Embryonic facial prominence (tissue), 1 donor: ENCODE results near the gene GET4.
A peak's percentile ranks its signal among the peaks of the same experiment; 100 is the strongest.
"Not testable (repeated sequence)": the region's sequence is repeated elsewhere in the genome, so short reads cannot be mapped to it uniquely, and the experiment has no call there.

Experiments
- DNase-seq: peaks from one replicate; pipeline ENCODE4 v3.0.0-alpha.2; 2016; ENCODE audit errors: extremely low spot score

Gene GET4

GRCh38 chr7:869348-869747 is 7.0 kb upstream of the GET4 start:
- DNase-seq = no peak

GRCh38 chr7:871900-872537 is 4.3 kb upstream of the GET4 start:
- no peak for DNase-seq

- DNase-seq = not testable (repeated sequence)
Measured at GRCh38 chr7:872685-873084, 3.7 kb upstream of the GET4 start.

- DNase-seq = no peak
Measured at GRCh38 chr7:873367-874002, 2.9 kb upstream of the GET4 start.

GRCh38 chr7:874031-874749 is 2.2 kb upstream of the GET4 start:
- no peak for DNase-seq

- no peak for DNase-seq
Measured at GRCh38 chr7:875051-875450, 1.3 kb upstream of the GET4 start.

- no peak for DNase-seq
Measured at GRCh38 chr7:875476-876076, 778 bp upstream of the GET4 start.

- DNase-seq = peak; percentile 25
Measured at GRCh38 chr7:876972-877311, 588 bp downstream of the GET4 start.

- no peak for DNase-seq
Measured at GRCh38 chr7:877312-878232, 1.2 kb downstream of the GET4 start.

- DNase-seq = no peak
Measured at GRCh38 chr7:879093-879492, 2.7 kb downstream of the GET4 start.

GRCh38 chr7:879706-880105 is 3.4 kb downstream of the GET4 start:
- DNase-seq = no peak

- DNase-seq = no peak
Measured at GRCh38 chr7:880450-880849, 4.1 kb downstream of the GET4 start.

GRCh38 chr7:881441-882234 is 5.3 kb downstream of the GET4 start:
- no peak for DNase-seq

- DNase-seq = no peak
Measured at GRCh38 chr7:882336-883035, 6.1 kb downstream of the GET4 start.

- DNase-seq = no peak
Measured at GRCh38 chr7:883055-884021, 7.0 kb downstream of the GET4 start.

GRCh38 chr7:884191-885003 is 8.0 kb downstream of the GET4 start:
- DNase-seq = no peak

GRCh38 chr7:885261-885892 is 9.0 kb downstream of the GET4 start:
- DNase-seq = no peak
